Nephron progenitor cell (in vitro differentiated cells): ENCODE measurements around the gene PCNX3.
A peak's percentile ranks its signal among the peaks of the same experiment; 100 is the strongest.

Experiments used
- DNase-seq: peaks from one replicate; pipeline ENCODE4 v3.0.0; 2021
- H3K27ac Mint-ChIP-seq: 2 replicates; pipeline ENCODE4 v1.8.0; 2021; ENCODE audit warnings: mild to moderate bottlenecking, moderate library complexity, mixed read lengths
- H3K27me3 Mint-ChIP-seq: 2 replicates; pipeline ENCODE4 v1.8.0; 2021; ENCODE audit warnings: mild to moderate bottlenecking, low read depth, mixed read lengths; ENCODE audit not compliant: poor library complexity
- H3K36me3 Mint-ChIP-seq: 2 replicates; pipeline ENCODE4 v1.8.0; 2021; ENCODE audit warnings: low read depth, mixed read lengths
- H3K4me1 Mint-ChIP-seq: 2 replicates; pipeline ENCODE4 v1.8.0; 2021; ENCODE audit warnings: mixed read lengths
- H3K4me3 Mint-ChIP-seq: 2 replicates; pipeline ENCODE4 v1.8.0; 2021; ENCODE audit warnings: mild to moderate bottlenecking, moderate library complexity, mixed read lengths
- H3K9me3 Mint-ChIP-seq: 2 replicates; pipeline ENCODE4 v1.8.0; 2021; ENCODE audit warnings: mild to moderate bottlenecking, moderate library complexity, mixed read lengths
- CTCF ChIP-seq: fragments of 200-600 bp; sonication (generic); IDR thresholded peaks from 2 replicates; pipeline ENCODE4 v1.5.0; 2021; ENCODE audit warnings: antibody characterized with exemption

PCNX3 gene

GRCh38 chr11:65572356-65573051 lies 43.1 kb upstream of the PCNX3 start, which contains the start of gene FAM89B:
Gene FAM89B, plus strand, starts transcription at chr11:65572538. Its CDS starts 132 bp downstream, at chr11:65572670.
- Mint-ChIP-seq H3K4me1 (peaks cover 76% of the 10 kb centered on the region), H3K36me3 (no peaks in the 10 kb centered on the region), H3K27me3 (peaks cover 18% of the 10 kb centered on the region), H3K27ac (peak within 1 kb of the TSS; percentile 94), H3K9me3 (no peaks in the 10 kb centered on the region), H3K4me3 (peak within 1 kb of the TSS; percentile 97)
- DNase-seq, result peak; percentile 86
- TF ChIP-seq CTCF, result no peak

- Mint-ChIP-seq H3K4me3 (peak overlapping the region; percentile 83), H3K4me1 (peaks cover 79% of the 10 kb centered on the region), H3K36me3 (no peaks in the 10 kb centered on the region), H3K27ac (no peak overlapping the region), H3K27me3 (peaks cover 18% of the 10 kb centered on the region), H3K9me3 (no peaks in the 10 kb centered on the region)
- DNase-seq, result no peak
- no peak for TF ChIP-seq CTCF
These were observed 42.0 kb upstream of the PCNX3 start for GRCh38 chr11:65573391-65574079.

- H3K36me3 Mint-ChIP-seq, result no peaks in the 10 kb centered on the region
- H3K27me3 Mint-ChIP-seq, result peaks cover 18% of the 10 kb centered on the region
- TF ChIP-seq CTCF, result peak; percentile 99
- peak overlapping the region; percentile 83 for H3K4me3 Mint-ChIP-seq
- no peaks in the 10 kb centered on the region for H3K9me3 Mint-ChIP-seq
- peak; percentile 89 for DNase-seq
- H3K4me1 Mint-ChIP-seq, result peaks cover 75% of the 10 kb centered on the region
- no peak overlapping the region for H3K27ac Mint-ChIP-seq
These were observed 41.3 kb upstream of the PCNX3 start for GRCh38 chr11:65574109-65574810.

DNA sequence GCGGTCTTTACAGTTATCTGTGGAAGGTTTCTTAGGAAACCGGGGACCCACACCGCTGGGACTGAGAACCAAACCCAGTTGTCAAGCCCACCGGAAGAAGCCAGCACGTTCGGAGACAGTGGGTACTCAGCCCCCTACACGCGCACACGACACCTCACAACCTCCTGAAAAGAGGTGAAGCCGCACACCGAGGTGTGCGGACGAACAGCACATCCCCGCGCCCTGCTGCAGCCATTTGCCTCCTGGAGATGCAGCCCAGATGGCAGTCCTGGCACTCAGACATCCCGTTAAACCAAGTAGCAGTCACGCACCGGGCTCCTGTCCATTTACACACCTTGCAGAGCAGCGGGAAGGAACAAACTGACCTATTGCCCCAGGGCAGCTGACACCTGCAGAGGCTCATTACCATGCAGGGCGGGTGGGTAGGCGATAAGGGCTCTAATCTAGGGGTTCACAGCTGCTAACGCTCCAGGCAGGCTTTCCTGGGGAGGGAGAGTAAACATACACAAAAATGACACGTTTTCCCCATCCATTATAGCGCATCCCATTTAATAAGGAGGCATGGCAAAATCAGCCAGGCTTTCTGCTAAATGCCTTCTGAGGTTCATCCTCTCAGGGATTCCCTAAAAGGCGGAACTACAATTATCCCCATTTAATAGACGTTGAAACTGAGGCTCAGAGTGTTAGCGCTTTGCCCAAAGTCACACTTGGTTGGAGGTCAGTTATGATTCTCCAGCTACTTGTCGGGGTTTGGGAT lies 40.6 kb upstream of the PCNX3 start:
- no peak for DNase-seq
- no peaks in the 10 kb centered on the region for H3K9me3 Mint-ChIP-seq
- peak overlapping the region; percentile 79 for H3K4me3 Mint-ChIP-seq
- no peaks in the 10 kb centered on the region for H3K36me3 Mint-ChIP-seq
- H3K4me1 Mint-ChIP-seq, result peaks cover 70% of the 10 kb centered on the region
- no peak for TF ChIP-seq CTCF
- peaks cover 18% of the 10 kb centered on the region for H3K27me3 Mint-ChIP-seq
- H3K27ac Mint-ChIP-seq, result no peak overlapping the region

GRCh38 chr11:65575568-65576231 lies 39.9 kb upstream of the PCNX3 start, which contains the start of gene EHBP1L1:
Gene EHBP1L1, plus strand, starts transcription at chr11:65576053. Its CDS starts 250 bp downstream, at chr11:65576303.
- Mint-ChIP-seq H3K4me3 (peak within 1 kb of the TSS; percentile 79), H3K4me1 (peaks cover 64% of the 10 kb centered on the region), H3K27me3 (peaks cover 15% of the 10 kb centered on the region), H3K27ac (no peak within 1 kb of the TSS), H3K9me3 (no peaks in the 10 kb centered on the region), H3K36me3 (no peaks in the 10 kb centered on the region)
- DNase-seq, result peak; percentile 77
- TF ChIP-seq CTCF, result no peak
